H9 (cell line): ENCODE data around the gene GHSR. TPM values are rescaled to one million over a fixed set of nuclear protein-coding genes. Genes with fewer than 3 reads are reported as not detected.
"Not testable (repeated sequence)": the region's sequence is repeated elsewhere in the genome, so short reads cannot be mapped to it uniquely, and the experiment has no call there.

Experiments used
- DNase-seq: peaks from one replicate; pipeline ENCODE4 v3.0.0-alpha.2; 2017
- H2AFZ ChIP-seq: one replicate; pipeline ENCODE4 v1.6.1; 2013; ENCODE audit warnings: mild to moderate bottlenecking, low read length, control low read depth, moderate library complexity
- H2AK5ac ChIP-seq: 2 replicates; pipeline ENCODE4 v1.6.1; 2013; ENCODE audit warnings: low read length, control low read depth, mixed read lengths; ENCODE audit not compliant: insufficient read length
- H2BK120ac ChIP-seq: one replicate; pipeline ENCODE4 v1.6.1; 2013; ENCODE audit warnings: low read depth, mild to moderate bottlenecking, low read length, control low read depth, inconsistent platforms; ENCODE audit not compliant: poor library complexity, severe bottlenecking
- H2BK12ac ChIP-seq: 2 replicates; pipeline ENCODE4 v1.6.1; 2013; ENCODE audit warnings: low read length, control low read depth, mixed read lengths, low read depth; ENCODE audit not compliant: insufficient read length
- H2BK15ac ChIP-seq: 2 replicates; pipeline ENCODE4 v1.6.1; 2013; ENCODE audit warnings: low read depth, low read length, control low read depth
- H2BK20ac ChIP-seq: one replicate; pipeline ENCODE4 v1.6.1; 2013; ENCODE audit warnings: low read depth, mild to moderate bottlenecking, low read length, control low read depth, inconsistent platforms; ENCODE audit not compliant: poor library complexity, severe bottlenecking
- H2BK5ac ChIP-seq: 2 replicates; pipeline ENCODE4 v1.6.1; 2013; ENCODE audit warnings: low read length, control low read depth, mixed read lengths; ENCODE audit not compliant: insufficient read length
- H3K14ac ChIP-seq: 2 replicates; pipeline ENCODE4 v1.6.1; 2013; ENCODE audit warnings: low read length, control low read depth; ENCODE audit not compliant: insufficient read depth
- H3K18ac ChIP-seq: 2 replicates; pipeline ENCODE4 v1.6.1; 2013; ENCODE audit warnings: low read depth, mild to moderate bottlenecking, mixed read lengths, low read length, control low read depth; ENCODE audit not compliant: insufficient read length
- H3K23ac ChIP-seq: 2 replicates; pipeline ENCODE4 v1.6.1; 2013; ENCODE audit warnings: low read length, control low read depth, mixed read lengths, low read depth; ENCODE audit not compliant: insufficient read length
- H3K23me2 ChIP-seq: 2 replicates; pipeline ENCODE4 v1.6.1; 2013; ENCODE audit warnings: low read depth, mild to moderate bottlenecking, mixed read lengths, low read length, control low read depth; ENCODE audit not compliant: insufficient read length, poor library complexity, severe bottlenecking
- H3K27ac ChIP-seq: 2 replicates; pipeline ENCODE4 v1.5.1; 2013; ENCODE audit warnings: low read length, control low read depth, mixed read lengths, low read depth; ENCODE audit not compliant: insufficient read length
- H3K27me3 ChIP-seq: 2 replicates; pipeline ENCODE4 v1.6.1; 2013; ENCODE audit warnings: low read length, control low read depth, inconsistent platforms; ENCODE audit not compliant: insufficient read depth
- H3K4ac ChIP-seq: 2 replicates; pipeline ENCODE4 v1.6.1; 2013; ENCODE audit warnings: low read depth, mild to moderate bottlenecking, control low read depth, inconsistent platforms, low read length, moderate library complexity
- H3K4me1 ChIP-seq: 2 replicates; pipeline ENCODE4 v1.6.1; 2013; ENCODE audit warnings: low read length, control low read depth, inconsistent platforms; ENCODE audit not compliant: insufficient read depth
- H3K4me2 ChIP-seq: 2 replicates; pipeline ENCODE4 v1.6.1; 2013; ENCODE audit warnings: low read length, control low read depth, mixed read lengths; ENCODE audit not compliant: insufficient read length, insufficient read depth
- H3K56ac ChIP-seq: 2 replicates; pipeline ENCODE4 v1.6.1; 2013; ENCODE audit warnings: low read depth, mild to moderate bottlenecking, mixed read lengths, low read length, control low read depth; ENCODE audit not compliant: insufficient read length
- H3K79me1 ChIP-seq: 2 replicates; pipeline ENCODE4 v1.6.1; 2013; ENCODE audit warnings: low read depth, mild to moderate bottlenecking, moderate library complexity, low read length, control low read depth, inconsistent platforms; ENCODE audit not compliant: insufficient read depth, poor library complexity, severe bottlenecking
- H3K79me2 ChIP-seq: 2 replicates; pipeline ENCODE4 v1.6.1; 2013; ENCODE audit warnings: low read length, control low read depth, inconsistent platforms; ENCODE audit not compliant: insufficient read depth
- H3K9ac ChIP-seq: 2 replicates; pipeline ENCODE4 v1.6.1; 2013; ENCODE audit warnings: low read length, control low read depth, mixed read lengths; ENCODE audit not compliant: insufficient read length; ENCODE audit errors: extremely low read depth
- H3K9me3 ChIP-seq: one replicate; pipeline ENCODE4 v1.6.1; 2013; ENCODE audit warnings: low read depth, low read length, inconsistent platforms; ENCODE audit not compliant: control insufficient read depth
- H3T11ph ChIP-seq: one replicate; pipeline ENCODE4 v1.6.1; 2013; ENCODE audit warnings: mild to moderate bottlenecking, low read length, control low read depth, inconsistent platforms
- H4K20me1 ChIP-seq: one replicate; pipeline ENCODE4 v1.6.1; 2013; ENCODE audit not compliant: control insufficient read depth, insufficient read length, insufficient read depth
- H4K5ac ChIP-seq: 2 replicates; pipeline ENCODE4 v1.6.1; 2013; ENCODE audit warnings: low read depth, mild to moderate bottlenecking, mixed read lengths, low read length, control low read depth; ENCODE audit not compliant: insufficient read length
- H4K8ac ChIP-seq: replicated peaks from 2 replicates; pipeline ENCODE4 v1.6.1; 2013; ENCODE audit warnings: low read length, control low read depth, mixed read lengths, low read depth; ENCODE audit not compliant: insufficient read length
- H4K91ac ChIP-seq: 2 replicates; pipeline ENCODE4 v1.6.1; 2013; ENCODE audit warnings: low read depth, mild to moderate bottlenecking, moderate library complexity, mixed read lengths, low read length, control low read depth; ENCODE audit not compliant: insufficient read length
- H3K27ac Mint-ChIP-seq, 3 experiments: 2 replicates in 2 of 3; 3 replicates in 1 of 3; pipeline ENCODE4 v1.8.0; 2020 to 2021; ENCODE audit warnings: mixed read lengths in 3 of 3, mild to moderate bottlenecking in 1 of 3, moderate library complexity in 1 of 3
- H3K27me3 Mint-ChIP-seq: 2 replicates; pipeline ENCODE4 v1.8.0; 2021; ENCODE audit warnings: low read depth, mild to moderate bottlenecking, moderate library complexity, mixed read lengths
- H3K36me3 Mint-ChIP-seq, 3 experiments: 2 replicates in 2 of 3; 3 replicates in 1 of 3; pipeline ENCODE4 v1.8.0; 2020 to 2021; ENCODE audit warnings: low read depth in 3 of 3, mixed read lengths in 3 of 3; ENCODE audit not compliant: insufficient read depth in 1 of 3
- H3K4me1 Mint-ChIP-seq, 2 experiments: 2 replicates each; pipeline ENCODE4 v1.8.0; 2020; ENCODE audit warnings: mixed read lengths in 2 of 2
- H3K4me3 Mint-ChIP-seq, 2 experiments: 2 replicates in 1 of 2; 3 replicates in 1 of 2; pipeline ENCODE4 v1.8.0; 2020 to 2021; ENCODE audit warnings: mild to moderate bottlenecking in 2 of 2, mixed read lengths in 2 of 2, moderate library complexity in 1 of 2
- H3K9me3 Mint-ChIP-seq, 2 experiments: 2 replicates in 1 of 2; 3 replicates in 1 of 2; pipeline ENCODE4 v1.8.0; 2020; ENCODE audit warnings: mild to moderate bottlenecking in 2 of 2, mixed read lengths in 2 of 2, moderate library complexity in 1 of 2
- CTCF ChIP-seq: fragments of 200-600 bp; sonication (generic); conservative IDR thresholded peaks from 3 replicates; pipeline ENCODE4 v1.8.0; 2021; ENCODE audit warnings: antibody characterized with exemption, mild to moderate bottlenecking
- WGBS: extraction: QIAGEN DNeasy Blood & Tissue Kit; methylation state at CpG from one replicate; pipeline ENCODE4 v1.1.7; 2013; ENCODE audit warnings: missing lambda C conversion rate, low lambda C conversion rate, mixed read lengths; ENCODE audit not compliant: insufficient read length; ENCODE audit errors: extremely low coverage; 5-methylcytosine and 5-hydroxymethylcytosine counted together
- total RNA-seq: library from RNA; stranded (reverse); gene quantifications from 2 replicates; pipeline ENCODE4 v1.2.1, GENCODE V29; 2021

The GHSR gene
- total RNA-seq, 1 experiment from 2014 or later: not detected

DNA sequence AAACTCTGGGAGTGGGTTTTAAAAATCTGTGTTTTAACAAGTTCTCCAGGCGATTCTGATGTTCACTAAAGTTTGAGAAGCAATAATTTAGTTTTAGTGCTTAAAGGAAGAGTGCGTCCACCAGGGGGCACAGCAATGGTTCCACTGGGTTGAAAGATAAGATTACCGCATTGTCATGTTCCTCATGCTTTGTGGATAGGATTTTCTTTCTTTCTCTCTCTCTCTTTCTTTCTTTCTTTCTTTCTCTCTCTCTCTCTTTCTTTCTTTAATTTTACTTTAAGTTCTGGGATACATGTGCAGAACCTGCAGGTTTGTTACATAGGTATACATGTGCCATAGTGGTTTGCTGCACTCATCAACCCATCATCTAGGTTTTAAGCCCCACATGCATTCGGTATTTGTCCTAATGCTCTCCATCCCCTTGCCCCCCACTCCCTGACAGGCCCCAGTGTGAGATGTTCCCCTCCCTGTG lies 42.0 kb upstream of the GHSR start:
- not testable (repeated sequence) for H4K5ac ChIP-seq, H3T11ph ChIP-seq, H3K27ac ChIP-seq, H3K27me3 ChIP-seq, H3K79me1 ChIP-seq, H3K9me3 Mint-ChIP-seq, H4K20me1 ChIP-seq, H3K4me3 Mint-ChIP-seq, H2BK20ac ChIP-seq, H3K79me2 ChIP-seq, H3K23me2 ChIP-seq, H2BK15ac ChIP-seq, H3K4me1 ChIP-seq, H2AFZ ChIP-seq, H4K91ac ChIP-seq, H3K4me1 Mint-ChIP-seq, H3K27ac Mint-ChIP-seq, H3K36me3 Mint-ChIP-seq, H3K4ac ChIP-seq, H2BK120ac ChIP-seq, H3K56ac ChIP-seq, H3K14ac ChIP-seq, H3K4me2 ChIP-seq, H3K27me3 Mint-ChIP-seq, H3K23ac ChIP-seq, H3K9me3 ChIP-seq, H3K18ac ChIP-seq, H3K9ac ChIP-seq, H4K8ac ChIP-seq, H2BK12ac ChIP-seq, H2AK5ac ChIP-seq, H2BK5ac ChIP-seq
- TF ChIP-seq CTCF: peak; percentile 85
- no CpG with 5 or more reads among the region's 4 CpGs for WGBS
- peak; percentile 50 for DNase-seq
